ENCODE measurements around the gene SLC22A23.
A peak's percentile ranks its signal among the peaks of the same experiment; 100 is the strongest.

SLC22A23 gene

DNA sequence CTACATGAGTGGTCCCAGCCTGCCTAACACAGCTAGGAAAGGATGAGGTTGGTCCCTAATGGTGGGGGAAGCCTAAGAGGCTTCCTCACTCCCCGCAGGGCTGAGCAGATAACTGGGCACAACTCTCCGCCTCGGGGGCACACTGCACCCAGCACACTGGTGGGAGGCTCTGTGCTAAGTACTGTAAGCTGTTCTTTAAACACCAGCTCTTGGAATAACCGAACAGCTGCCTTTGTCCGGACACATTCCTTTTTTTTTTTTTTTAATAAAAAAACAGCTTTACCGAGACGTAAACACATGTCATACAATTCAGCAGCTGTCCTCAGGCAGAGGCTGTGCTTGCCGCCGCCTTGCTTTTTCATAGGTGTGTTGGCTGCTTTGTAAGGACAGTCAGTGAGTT, 191.2 kb downstream of the SLC22A23 start:
- no peak overlapping the region for H3K4me3 ChIP-seq (ENCODE audit: insufficient read length, low read depth)
- no peaks in the 10 kb centered on the region for H3K27me3 ChIP-seq (ENCODE audit: insufficient read depth, insufficient read length)

DNA sequence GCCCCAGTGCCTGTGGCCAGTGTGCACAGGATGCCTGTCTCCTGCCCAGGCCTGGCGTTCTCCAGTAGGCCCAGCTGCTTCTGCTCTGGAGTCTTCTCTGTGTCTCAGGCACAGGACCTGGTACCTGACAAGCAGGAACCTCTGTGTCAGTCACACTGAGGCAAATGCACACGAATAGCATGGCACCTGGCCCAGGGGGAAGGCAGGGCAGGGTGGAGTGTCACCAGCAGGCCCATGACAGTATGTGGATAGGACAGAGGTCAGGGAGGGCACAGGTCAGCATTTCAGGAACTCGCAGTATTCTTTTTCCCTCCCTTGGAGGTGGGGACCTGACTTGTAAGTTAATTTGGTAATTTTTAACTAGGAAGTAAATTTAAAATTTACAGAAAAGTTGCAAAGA, 192.5 kb downstream of the SLC22A23 start:
- DNase-seq (ENCODE audit: low read depth, low spot score): no peak
- Histone ChIP-seq H3K36me3 (ENCODE audit: insufficient read depth, insufficient read length, low read length) (peaks cover 72% of the 10 kb centered on the region), H3K4me1 (ENCODE audit: insufficient read depth, insufficient read length) (peaks cover 9% of the 10 kb centered on the region), H3K9ac (ENCODE audit: insufficient read length, low read depth) (no peak overlapping the region), H3K9me3 (ENCODE audit: insufficient read depth, low read length) (no peaks in the 10 kb centered on the region), H3K27me3 (ENCODE audit: insufficient read depth, insufficient read length) (no peaks in the 10 kb centered on the region), H3K4me3 (ENCODE audit: insufficient read length, low read depth) (no peak overlapping the region)
- no peak for TF ChIP-seq ZNF274 (IDR thresholded peaks at IDR 0.05; ENCODE audit: low read depth, low read length)
- TF ChIP-seq SUZ12 (IDR thresholded peaks at IDR 0.05; ENCODE audit: extremely low read depth, insufficient read depth, insufficient read length): no peak
- no peak for TF ChIP-seq YY1 (IDR thresholded peaks at IDR 0.05; ENCODE audit: insufficient read depth, insufficient read length)

More for the DNA sequence above, 191.2 kb downstream of the SLC22A23 start:
- no peaks in the 10 kb centered on the region for H3K9me3 ChIP-seq (ENCODE audit: insufficient read depth, low read length)
- DNase-seq (ENCODE audit: low read depth, low spot score): no peak
- H3K9ac ChIP-seq (ENCODE audit: insufficient read length, low read depth): no peak overlapping the region
- peaks cover 81% of the 10 kb centered on the region for H3K36me3 ChIP-seq (ENCODE audit: insufficient read depth, insufficient read length, low read length)
- peaks cover 7% of the 10 kb centered on the region for H3K4me1 ChIP-seq (ENCODE audit: insufficient read depth, insufficient read length)
- TF ChIP-seq YY1 (IDR thresholded peaks at IDR 0.05; ENCODE audit: insufficient read depth, insufficient read length) (no peak), SUZ12 (IDR thresholded peaks at IDR 0.05; ENCODE audit: extremely low read depth, insufficient read depth, insufficient read length) (no peak), ZNF274 (IDR thresholded peaks at IDR 0.05; ENCODE audit: low read depth, low read length) (no peak)

DNA sequence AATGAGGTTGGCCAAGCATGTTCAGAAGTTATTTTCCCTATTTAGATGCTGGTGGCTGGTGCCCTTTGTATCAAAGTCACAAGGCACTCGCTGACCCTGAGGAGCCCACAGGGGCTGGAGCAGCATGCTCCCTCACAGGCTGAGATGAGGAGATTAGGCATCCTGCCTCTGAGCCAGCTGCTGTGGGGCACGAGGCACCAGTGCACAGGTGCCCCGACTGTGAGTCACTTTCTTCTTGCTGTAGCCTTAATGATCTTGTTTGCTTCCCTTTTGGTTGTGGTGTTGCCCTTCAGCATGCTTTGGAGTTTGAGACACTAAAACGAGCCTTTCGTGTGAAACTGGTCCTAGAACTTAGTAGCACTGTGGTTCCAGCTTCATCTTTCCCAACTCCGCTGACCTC, 193.8 kb downstream of the SLC22A23 start:
- TF ChIP-seq SUZ12 (IDR thresholded peaks at IDR 0.05; ENCODE audit: extremely low read depth, insufficient read depth, insufficient read length): no peak
- no peak for TF ChIP-seq YY1 (IDR thresholded peaks at IDR 0.05; ENCODE audit: insufficient read depth, insufficient read length)
- TF ChIP-seq ZNF274 (IDR thresholded peaks at IDR 0.05; ENCODE audit: low read depth, low read length): no peak
- Histone ChIP-seq H3K27me3 (ENCODE audit: insufficient read depth, insufficient read length) (no peaks in the 10 kb centered on the region), H3K9me3 (ENCODE audit: insufficient read depth, low read length) (no peaks in the 10 kb centered on the region), H3K4me1 (ENCODE audit: insufficient read depth, insufficient read length) (peaks cover 9% of the 10 kb centered on the region), H3K4me3 (ENCODE audit: insufficient read length, low read depth) (no peak overlapping the region), H3K36me3 (ENCODE audit: insufficient read depth, insufficient read length, low read length) (peaks cover 61% of the 10 kb centered on the region), H3K9ac (ENCODE audit: insufficient read length, low read depth) (no peak overlapping the region)
- no peak for DNase-seq (ENCODE audit: low read depth, low spot score)

DNA sequence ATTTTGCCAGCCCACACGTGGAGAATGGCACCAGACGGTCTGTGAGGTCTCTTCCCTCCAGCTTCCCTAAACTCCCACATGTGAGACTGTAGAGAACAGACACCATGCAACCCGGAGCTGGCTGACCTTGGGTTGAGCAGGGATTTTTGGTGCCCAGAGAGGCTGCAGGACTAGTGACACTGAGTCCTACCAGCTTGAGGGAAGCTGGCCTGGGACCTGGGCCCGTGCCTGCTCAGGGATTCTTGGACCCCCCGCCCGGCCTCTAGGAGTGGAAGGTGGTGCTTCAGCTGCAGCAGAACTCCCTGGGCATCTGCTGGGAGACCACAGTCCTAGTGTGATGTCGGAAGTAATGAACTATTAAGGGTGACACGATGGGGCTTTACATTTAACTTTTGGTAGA, 194.9 kb downstream of the SLC22A23 start:
- DNase-seq (ENCODE audit: low read depth, low spot score): no peak
- Histone ChIP-seq H3K4me1 (ENCODE audit: insufficient read depth, insufficient read length) (peaks cover 9% of the 10 kb centered on the region), H3K9ac (ENCODE audit: insufficient read length, low read depth) (no peak overlapping the region), H3K27me3 (ENCODE audit: insufficient read depth, insufficient read length) (no peaks in the 10 kb centered on the region), H3K9me3 (ENCODE audit: insufficient read depth, low read length) (no peaks in the 10 kb centered on the region), H3K4me3 (ENCODE audit: insufficient read length, low read depth) (no peak overlapping the region), H3K36me3 (ENCODE audit: insufficient read depth, insufficient read length, low read length) (peaks cover 55% of the 10 kb centered on the region)
- TF ChIP-seq ZNF274 (IDR thresholded peaks at IDR 0.05; ENCODE audit: low read depth, low read length): no peak
- no peak for TF ChIP-seq YY1 (IDR thresholded peaks at IDR 0.05; ENCODE audit: insufficient read depth, insufficient read length)
- TF ChIP-seq SUZ12 (IDR thresholded peaks at IDR 0.05; ENCODE audit: extremely low read depth, insufficient read depth, insufficient read length): no peak

DNA sequence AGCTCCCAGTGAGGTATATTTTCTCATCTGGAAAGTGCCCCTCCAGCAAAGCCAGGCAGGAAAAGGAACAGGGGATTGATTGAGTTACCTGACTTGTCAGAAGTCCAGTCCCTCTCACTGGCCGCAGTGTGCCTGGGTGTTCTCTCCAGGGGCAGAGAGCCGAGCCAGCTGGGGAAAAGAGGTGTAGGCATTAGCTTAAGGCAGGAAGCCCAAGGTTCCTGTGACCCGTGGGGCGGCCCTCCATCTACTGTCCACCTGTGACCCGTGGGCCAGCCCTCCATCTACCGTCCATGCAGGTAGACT, 195.4 kb downstream of the SLC22A23 start:
- no peak for TF ChIP-seq YY1 (IDR thresholded peaks at IDR 0.05; ENCODE audit: insufficient read depth, insufficient read length)
- no peak for TF ChIP-seq ZNF274 (IDR thresholded peaks at IDR 0.05; ENCODE audit: low read depth, low read length)
- no peak for TF ChIP-seq SUZ12 (IDR thresholded peaks at IDR 0.05; ENCODE audit: extremely low read depth, insufficient read depth, insufficient read length)
- Histone ChIP-seq H3K27me3 (ENCODE audit: insufficient read depth, insufficient read length) (no peaks in the 10 kb centered on the region), H3K4me3 (ENCODE audit: insufficient read length, low read depth) (no peak overlapping the region), H3K9ac (ENCODE audit: insufficient read length, low read depth) (no peak overlapping the region), H3K9me3 (ENCODE audit: insufficient read depth, low read length) (no peaks in the 10 kb centered on the region), H3K36me3 (ENCODE audit: insufficient read depth, insufficient read length, low read length) (peaks cover 55% of the 10 kb centered on the region), H3K4me1 (ENCODE audit: insufficient read depth, insufficient read length) (peaks cover 9% of the 10 kb centered on the region)
- DNase-seq (ENCODE audit: low read depth, low spot score): no peak

DNA sequence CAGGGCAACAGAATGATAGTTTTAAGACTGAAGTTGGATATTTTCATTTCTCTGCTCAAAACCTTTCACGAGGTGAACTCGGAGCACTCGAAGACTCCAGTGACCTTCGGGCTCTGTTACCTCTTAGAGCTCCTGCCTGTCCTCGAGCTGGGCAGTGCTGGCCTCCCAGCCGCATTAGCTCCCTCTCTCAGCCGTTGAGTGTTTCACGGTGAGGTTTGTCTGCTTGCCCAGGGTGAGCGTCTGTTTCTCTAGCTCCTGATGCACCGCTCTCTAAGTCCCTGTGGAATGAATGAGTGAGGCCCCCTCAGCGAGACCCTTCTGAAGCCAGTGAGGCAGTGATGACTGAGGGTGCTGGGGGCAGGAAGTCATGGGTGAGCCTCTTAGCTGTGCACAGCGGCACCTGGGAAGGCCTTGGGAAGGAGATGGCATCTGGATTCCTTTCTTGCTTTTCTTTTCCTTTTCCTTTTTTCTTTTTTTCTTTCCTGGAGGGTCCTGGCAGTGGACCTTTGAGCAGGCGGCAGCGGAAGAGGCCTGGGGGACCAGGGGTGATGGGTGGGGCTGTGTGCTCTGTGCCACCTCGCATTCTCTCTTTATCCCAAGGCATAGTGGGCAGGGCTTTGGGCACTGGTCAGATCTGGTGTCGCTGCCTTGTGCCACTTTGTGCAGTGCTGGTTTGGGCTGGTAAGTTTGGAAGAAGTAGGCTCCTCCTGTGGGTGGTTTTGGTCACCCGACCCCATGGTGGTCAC, 195.9 kb downstream of the SLC22A23 start:
- Histone ChIP-seq H3K36me3 (ENCODE audit: insufficient read depth, insufficient read length, low read length) (peaks cover 50% of the 10 kb centered on the region), H3K4me3 (ENCODE audit: insufficient read length, low read depth) (no peak overlapping the region), H3K4me1 (ENCODE audit: insufficient read depth, insufficient read length) (peaks cover 9% of the 10 kb centered on the region), H3K27me3 (ENCODE audit: insufficient read depth, insufficient read length) (no peaks in the 10 kb centered on the region), H3K9ac (ENCODE audit: insufficient read length, low read depth) (peak overlapping the region; percentile 32), H3K9me3 (ENCODE audit: insufficient read depth, low read length) (no peaks in the 10 kb centered on the region)
- no peak for DNase-seq (ENCODE audit: low read depth, low spot score)
- TF ChIP-seq YY1 (IDR thresholded peaks at IDR 0.05; ENCODE audit: insufficient read depth, insufficient read length): no peak
- no peak for TF ChIP-seq ZNF274 (IDR thresholded peaks at IDR 0.05; ENCODE audit: low read depth, low read length)
- no peak for TF ChIP-seq SUZ12 (IDR thresholded peaks at IDR 0.05; ENCODE audit: extremely low read depth, insufficient read depth, insufficient read length)

DNA sequence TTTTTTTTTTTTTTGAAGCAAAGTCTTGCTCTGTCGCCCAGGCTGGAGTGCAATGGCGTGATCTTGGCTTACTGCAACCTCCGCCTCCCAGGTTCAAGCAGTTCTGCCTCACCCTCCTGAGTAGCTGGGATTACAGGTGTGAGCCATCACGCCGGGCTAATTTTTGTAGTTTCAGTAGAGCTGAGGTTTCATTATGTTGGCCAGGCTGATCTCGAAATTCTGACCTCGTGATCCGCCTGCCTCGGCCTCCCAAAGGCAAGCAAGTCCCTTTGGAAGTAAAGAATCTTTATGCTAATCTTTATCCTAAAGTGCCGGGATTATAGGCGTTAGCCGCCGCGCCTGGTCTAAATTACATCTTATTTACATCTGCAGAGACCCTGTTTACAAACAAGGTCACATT, 196.6 kb downstream of the SLC22A23 start:
- H3K9me3 ChIP-seq (ENCODE audit: insufficient read depth, low read length): no peaks in the 10 kb centered on the region
- H3K4me3 ChIP-seq (ENCODE audit: insufficient read length, low read depth): no peak overlapping the region
- TF ChIP-seq SUZ12 (IDR thresholded peaks at IDR 0.05; ENCODE audit: extremely low read depth, insufficient read depth, insufficient read length) (no peak), ZNF274 (IDR thresholded peaks at IDR 0.05; ENCODE audit: low read depth, low read length) (no peak), YY1 (IDR thresholded peaks at IDR 0.05; ENCODE audit: insufficient read depth, insufficient read length) (no peak)
- H3K9ac ChIP-seq (ENCODE audit: insufficient read length, low read depth): peak overlapping the region; percentile 32
- peaks cover 43% of the 10 kb centered on the region for H3K36me3 ChIP-seq (ENCODE audit: insufficient read depth, insufficient read length, low read length)
- DNase-seq (ENCODE audit: low read depth, low spot score): no peak
- H3K4me1 ChIP-seq (ENCODE audit: insufficient read depth, insufficient read length): peaks cover 9% of the 10 kb centered on the region
- H3K27me3 ChIP-seq (ENCODE audit: insufficient read depth, insufficient read length): no peaks in the 10 kb centered on the region
